Measurements from ENCODE around the gene TULP3.

GRCh38 chr12:2841056-2841650 is 49.5 kb upstream of the TULP3 start:
- TF ChIP-seq CTCF (IDR thresholded peaks at IDR 0.05; ENCODE audit: control extremely low read depth in 1 of 3, insufficient read depth in 1 of 3, low read depth in 1 of 3, low read length in 3 of 3) (no peak), E2F6 (IDR thresholded peaks at IDR 0.05) (no peak), POLR2A (IDR thresholded peaks at IDR 0.05; ENCODE audit: control extremely low read depth in 1 of 2, low read depth in 2 of 2, low read length in 2 of 2) (no peak), ASH2L (IDR thresholded peaks at IDR 0.05; ENCODE audit: low read length) (no peak), GTF2F1 (IDR thresholded peaks at IDR 0.05; ENCODE audit: borderline replicate concordance, low read depth, low read length) (no peak)
